Left ventricle myocardium inferior (tissue), 1 donor: ENCODE data around the gene VPS50. TPM values are rescaled to one million over a fixed set of nuclear protein-coding genes. Genes with fewer than 3 reads are reported as not detected.
"Not testable (repeated sequence)": the region's sequence is repeated elsewhere in the genome, so short reads cannot be mapped to it uniquely, and the experiment has no call there.

Experiments used
- DNase-seq: peaks from one replicate; pipeline ENCODE4 v3.0.0-alpha.2; 2020
- H3K27ac ChIP-seq: fragments of 200-600 bp; replicated peaks from 2 replicates; pipeline ENCODE4 v1.8.0; 2021
- H3K27me3 ChIP-seq: fragments of 200-600 bp; 2 replicates; pipeline ENCODE4 v1.8.0; 2021; ENCODE audit warnings: low read depth
- H3K36me3 ChIP-seq: fragments of 200-600 bp; 2 replicates; pipeline ENCODE4 v1.8.0; 2021
- H3K4me1 ChIP-seq: fragments of 200-600 bp; 2 replicates; pipeline ENCODE4 v1.8.0; 2021
- H3K4me3 ChIP-seq: fragments of 200-600 bp; 2 replicates; pipeline ENCODE4 v1.8.0; 2021; ENCODE audit warnings: mild to moderate bottlenecking, moderate library complexity
- H3K9me3 ChIP-seq: fragments of 200-600 bp; replicated peaks from 2 replicates; pipeline ENCODE4 v1.8.0; 2021
- intact Hi-C: fragments of 100-400 bp; cut with micrococcal nuclease; formaldehyde crosslinking; loops from one replicate; pipeline ENCODE4 v1.11.0; 2022
- total RNA-seq: library from RNA; stranded (reverse); fragmentation: NEBNext Ultra II Directional; extraction: Animal tissue kit (Norgen Biotek cat#: 25700); gene quantifications from one replicate; pipeline ENCODE4 v1.2.1, GENCODE V29; 2021
- TF ChIP-seq, protein P1 (sequence below): fragments of 200-600 bp; IDR thresholded peaks from 2 replicates; pipeline ENCODE4 v1.8.0; 2021; ENCODE audit warnings: antibody characterized with exemption, mild to moderate bottlenecking, borderline replicate concordance
- donor health status: DM: no; HTN: yes; CAD: no; lungs with severe emphysema.

VPS50 gene
- total RNA-seq, 1 donor from 2014 or later = 19.5 TPM

GRCh38 chr7:93359520-93360198, 127.5 kb downstream of the VPS50 start:
- TF ChIP-seq, protein P1, sequence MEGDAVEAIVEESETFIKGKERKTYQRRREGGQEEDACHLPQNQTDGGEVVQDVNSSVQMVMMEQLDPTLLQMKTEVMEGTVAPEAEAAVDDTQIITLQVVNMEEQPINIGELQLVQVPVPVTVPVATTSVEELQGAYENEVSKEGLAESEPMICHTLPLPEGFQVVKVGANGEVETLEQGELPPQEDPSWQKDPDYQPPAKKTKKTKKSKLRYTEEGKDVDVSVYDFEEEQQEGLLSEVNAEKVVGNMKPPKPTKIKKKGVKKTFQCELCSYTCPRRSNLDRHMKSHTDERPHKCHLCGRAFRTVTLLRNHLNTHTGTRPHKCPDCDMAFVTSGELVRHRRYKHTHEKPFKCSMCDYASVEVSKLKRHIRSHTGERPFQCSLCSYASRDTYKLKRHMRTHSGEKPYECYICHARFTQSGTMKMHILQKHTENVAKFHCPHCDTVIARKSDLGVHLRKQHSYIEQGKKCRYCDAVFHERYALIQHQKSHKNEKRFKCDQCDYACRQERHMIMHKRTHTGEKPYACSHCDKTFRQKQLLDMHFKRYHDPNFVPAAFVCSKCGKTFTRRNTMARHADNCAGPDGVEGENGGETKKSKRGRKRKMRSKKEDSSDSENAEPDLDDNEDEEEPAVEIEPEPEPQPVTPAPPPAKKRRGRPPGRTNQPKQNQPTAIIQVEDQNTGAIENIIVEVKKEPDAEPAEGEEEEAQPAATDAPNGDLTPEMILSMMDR = no peak
- Histone ChIP-seq H3K27ac (no peak overlapping the region), H3K27me3 (no peaks in the 10 kb centered on the region), H3K4me1 (no peaks in the 10 kb centered on the region), H3K36me3 (peaks cover 31% of the 10 kb centered on the region), H3K4me3 (no peak overlapping the region), H3K9me3 (no peaks in the 10 kb centered on the region)
- intact Hi-C loops = no loop called here
- no peak for DNase-seq

DNA sequence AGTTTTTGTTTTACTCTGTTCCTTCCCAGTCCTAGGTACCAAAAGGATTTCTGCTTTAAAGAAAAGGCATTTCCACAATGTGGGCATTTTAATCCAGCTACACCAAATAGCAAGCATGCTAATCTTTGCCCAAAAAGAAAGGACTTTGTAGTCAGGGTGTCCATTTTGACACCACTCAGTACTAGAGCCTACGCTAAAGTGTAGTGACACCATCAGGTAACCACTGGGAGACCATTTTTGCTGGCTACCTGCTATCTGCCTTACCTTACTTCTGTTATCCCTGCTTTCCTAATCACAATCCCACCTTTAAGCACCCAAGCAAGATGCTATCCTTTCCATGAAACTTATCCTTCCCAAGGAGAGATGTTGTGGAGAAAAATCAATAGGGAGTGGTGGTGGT, 129.7 kb downstream of the VPS50 start:
- H3K27me3 ChIP-seq = no peaks in the 10 kb centered on the region
- TF ChIP-seq, protein P1 = no peak
- H3K36me3 ChIP-seq = peaks cover 19% of the 10 kb centered on the region
- no peaks in the 10 kb centered on the region for H3K4me1 ChIP-seq
- DNase-seq = no peak
- no peak overlapping the region for H3K27ac ChIP-seq
- H3K4me3 ChIP-seq = no peak overlapping the region
- intact Hi-C loops = no loop called here
- H3K9me3 ChIP-seq = no peaks in the 10 kb centered on the region

DNA sequence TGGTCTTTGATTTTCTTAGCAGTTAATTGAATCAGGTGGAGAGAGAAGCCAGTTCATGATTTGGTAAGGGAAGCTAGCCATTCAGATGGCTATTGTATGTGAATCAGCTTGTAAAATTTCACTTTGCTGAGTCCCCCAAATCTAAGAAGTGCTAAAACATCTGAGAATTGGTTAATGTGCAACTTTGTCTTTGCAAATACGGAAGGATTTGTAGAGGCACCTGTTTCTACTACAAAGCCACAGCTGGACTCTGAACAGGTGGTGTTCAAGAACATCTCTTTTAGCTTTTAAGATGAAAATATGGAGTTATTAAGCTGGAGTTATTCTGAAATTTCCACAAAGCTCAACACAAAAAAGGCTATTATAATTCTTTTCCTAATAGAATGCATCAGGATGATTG, 132.6 kb downstream of the VPS50 start:
- TF ChIP-seq, protein P1 = no peak
- Histone ChIP-seq H3K36me3 (no peaks in the 10 kb centered on the region), H3K9me3 (no peaks in the 10 kb centered on the region), H3K4me3 (no peak overlapping the region), H3K27ac (no peak overlapping the region), H3K4me1 (no peaks in the 10 kb centered on the region), H3K27me3 (no peaks in the 10 kb centered on the region)
- intact Hi-C loops = no loop called here
- DNase-seq = no peak

DNA sequence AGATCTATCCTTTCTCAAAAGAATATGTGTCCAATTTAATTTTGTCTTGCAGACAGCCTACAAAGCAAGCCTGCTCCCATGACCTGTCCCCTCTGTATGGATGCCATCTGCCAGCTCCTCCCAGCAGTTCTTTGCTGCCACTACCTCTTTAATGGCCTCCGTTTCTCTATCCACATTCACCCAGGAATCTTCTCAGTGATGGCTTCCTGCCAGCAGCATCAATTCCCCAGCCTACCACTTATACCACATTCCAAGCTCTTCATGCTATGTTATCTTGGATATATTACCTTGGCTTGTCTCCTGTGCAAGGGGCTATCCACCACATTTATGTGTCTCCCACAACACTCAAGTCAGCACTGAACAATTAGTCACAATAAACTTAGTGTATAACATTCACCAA, 133.2 kb downstream of the VPS50 start:
- no peaks in the 10 kb centered on the region for H3K4me1 ChIP-seq
- DNase-seq = no peak
- H3K36me3 ChIP-seq = no peaks in the 10 kb centered on the region
- H3K27ac ChIP-seq = no peak overlapping the region
- intact Hi-C loops = no loop called here
- no peaks in the 10 kb centered on the region for H3K9me3 ChIP-seq
- H3K4me3 ChIP-seq = no peak overlapping the region
- H3K27me3 ChIP-seq = no peaks in the 10 kb centered on the region
- TF ChIP-seq, protein P1 = no peak

DNA sequence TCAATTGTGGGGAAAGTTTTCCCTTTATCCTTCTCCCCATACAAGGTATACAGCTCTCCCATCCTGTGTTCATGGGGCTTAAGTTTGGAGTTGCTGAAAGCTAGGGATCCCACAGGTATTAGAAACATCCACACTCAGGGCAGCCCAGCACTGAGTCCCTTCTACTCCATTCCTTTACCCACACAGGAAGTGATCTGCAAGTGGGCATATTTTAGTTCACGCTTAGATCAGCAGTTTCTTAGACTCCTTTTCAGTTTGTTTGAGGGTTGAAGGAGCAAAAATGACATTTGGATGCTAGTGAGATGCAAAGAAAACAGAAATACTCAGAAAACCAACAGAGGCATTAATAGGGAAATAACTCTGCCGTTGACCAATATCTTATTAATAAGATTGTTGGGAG, 134.7 kb downstream of the VPS50 start:
- Histone ChIP-seq H3K27me3 (no peaks in the 10 kb centered on the region), H3K9me3 (no peaks in the 10 kb centered on the region), H3K4me3 (no peak overlapping the region), H3K36me3 (no peaks in the 10 kb centered on the region), H3K27ac (no peak overlapping the region), H3K4me1 (no peaks in the 10 kb centered on the region)
- TF ChIP-seq, protein P1 = no peak
- intact Hi-C loops = no loop called here
- no peak for DNase-seq

DNA sequence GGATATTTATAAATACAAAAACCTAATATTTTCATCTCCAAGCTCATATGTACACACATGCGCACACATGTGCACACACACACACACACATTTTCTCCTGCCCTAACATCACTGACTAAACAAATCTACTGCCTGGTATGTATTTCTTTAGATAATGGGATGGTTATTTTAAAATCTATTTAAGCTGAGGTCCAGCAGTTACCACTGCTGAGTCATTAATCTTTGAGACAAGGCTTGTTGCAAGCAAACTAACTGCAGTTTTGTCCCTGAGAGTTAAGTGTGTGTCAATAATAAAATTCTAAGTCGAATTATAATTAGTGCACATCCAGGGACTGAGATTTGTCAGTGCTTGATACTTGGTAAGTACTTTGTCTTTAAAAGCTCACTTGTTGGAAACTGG, 135.1 kb downstream of the VPS50 start:
- H3K9me3 ChIP-seq = no peaks in the 10 kb centered on the region
- H3K27ac ChIP-seq = no peak overlapping the region
- intact Hi-C loops = no loop called here
- no peak overlapping the region for H3K4me3 ChIP-seq
- no peaks in the 10 kb centered on the region for H3K4me1 ChIP-seq
- TF ChIP-seq, protein P1 = no peak
- no peak for DNase-seq
- H3K36me3 ChIP-seq = no peaks in the 10 kb centered on the region
- no peaks in the 10 kb centered on the region for H3K27me3 ChIP-seq

DNA sequence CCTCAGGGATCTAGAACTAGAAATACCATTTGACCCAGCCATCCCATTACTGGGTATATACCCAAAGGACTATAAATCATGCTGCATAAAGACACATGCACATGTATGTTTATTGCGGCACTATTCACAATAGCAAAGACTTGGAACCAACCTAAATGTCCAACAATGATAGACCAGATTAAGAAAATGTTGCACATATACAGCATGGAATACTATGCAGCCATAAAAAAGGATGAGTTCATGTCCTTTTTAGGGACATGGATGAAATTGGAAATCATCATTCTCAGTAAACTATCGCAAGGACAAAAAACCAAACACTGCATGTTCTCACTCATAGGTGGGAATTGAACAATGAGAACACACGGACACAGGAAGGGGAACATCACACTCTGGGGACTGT, 138.8 kb downstream of the VPS50 start:
- H3K4me3 ChIP-seq, H3K27ac ChIP-seq, H3K27me3 ChIP-seq, H3K36me3 ChIP-seq, intact Hi-C loops, H3K9me3 ChIP-seq, H3K4me1 ChIP-seq, DNase-seq: not testable (repeated sequence)
